SK-N-DZ (cell line): ENCODE results near the gene KCNC4.

Source experiments
- DNase-seq: peaks from one replicate; pipeline ENCODE4 v3.0.0-alpha.2; 2015; ENCODE audit warnings: low spot score
- small RNA-seq, 2 experiments: library from RNA; depleted of rRNA; stranded (forward); fragments of <200 nt; gene quantifications; one replicate each; pipeline ENCODE3, GENCODE V24; 2014

KCNC4 gene

GRCh38 chr1:110250749-110251148, 40.6 kb downstream of the KCNC4 start:
- no peak for DNase-seq

GRCh38 chr1:110253213-110253612, 43.1 kb downstream of the KCNC4 start:
- no peak for DNase-seq

DNA sequence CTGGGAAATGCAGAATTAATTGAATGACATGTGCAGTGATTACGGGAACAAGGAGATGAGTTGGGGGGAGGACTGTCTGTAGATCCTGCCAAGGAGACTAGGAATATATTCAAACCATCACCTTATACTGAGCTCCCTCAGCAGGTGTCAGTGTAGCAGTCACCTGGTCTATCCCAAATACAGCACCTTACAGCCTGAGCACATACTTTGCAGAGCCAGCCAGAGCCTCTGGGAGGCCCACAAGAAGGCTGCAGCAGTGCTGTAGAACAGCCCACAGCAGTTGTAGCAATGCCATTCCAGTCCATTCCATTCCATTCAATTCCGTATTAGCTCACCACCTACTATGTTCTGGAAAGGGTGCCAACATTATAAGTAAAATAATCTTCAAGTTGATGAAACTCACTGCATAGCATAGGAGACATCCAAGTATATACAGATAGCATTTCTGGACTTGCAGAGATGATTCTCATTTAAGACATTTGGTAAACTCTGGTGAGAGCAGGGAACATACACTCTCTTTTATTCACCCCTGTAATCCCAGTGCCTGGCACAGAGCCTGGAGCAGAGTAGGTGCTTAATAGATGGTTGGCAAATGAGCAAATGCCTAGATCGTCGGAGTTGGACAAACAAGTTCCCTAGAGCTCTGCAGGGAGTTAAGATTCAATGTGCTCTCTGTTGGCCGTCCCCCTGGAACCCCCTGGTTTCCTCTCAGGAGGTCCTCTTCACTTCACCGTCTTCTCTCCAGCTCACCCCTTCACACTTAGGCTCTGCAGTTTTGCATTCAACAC, 44.7 kb downstream of the KCNC4 start:
- DNase-seq = no peak

DNA sequence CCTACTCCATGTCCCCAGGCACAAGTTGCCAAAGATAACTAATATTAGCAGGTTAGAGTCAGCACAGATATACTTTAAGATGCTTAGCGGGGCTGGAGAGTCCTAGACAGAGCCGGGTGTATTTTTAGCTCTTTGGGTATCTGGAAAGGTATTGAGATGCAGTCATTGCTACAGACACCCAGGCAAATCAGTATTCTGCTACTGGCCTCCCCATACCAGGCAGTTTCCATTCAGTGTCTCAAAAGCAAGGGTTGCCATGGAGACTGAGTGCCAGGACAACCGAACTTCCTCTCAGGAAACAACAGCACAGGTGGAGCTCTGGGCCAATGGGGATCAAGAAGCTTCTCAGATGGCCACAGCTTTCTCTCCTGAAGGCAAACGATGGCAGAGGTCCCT, 45.3 kb downstream of the KCNC4 start:
- DNase-seq = no peak

DNA sequence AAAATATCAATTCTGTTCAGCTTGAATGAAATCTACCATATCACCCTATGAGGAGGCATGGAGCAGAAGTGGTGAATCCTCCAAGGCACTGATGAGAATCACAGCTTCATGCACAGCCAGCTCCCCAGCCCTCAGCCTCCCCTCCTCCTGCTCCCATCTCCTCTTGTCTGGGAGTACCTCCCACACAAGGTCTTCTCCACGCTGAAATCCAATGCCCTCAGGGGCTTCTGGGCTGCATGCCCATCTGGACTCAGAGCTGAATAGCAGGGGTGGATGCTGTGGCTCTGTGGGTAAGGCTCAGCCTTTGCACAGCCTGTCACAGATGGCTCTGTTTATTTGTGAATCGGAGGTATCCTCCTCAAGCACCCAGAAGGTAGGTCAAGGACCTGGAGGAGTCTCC, 48.6 kb downstream of the KCNC4 start:
- no peak for DNase-seq

DNA sequence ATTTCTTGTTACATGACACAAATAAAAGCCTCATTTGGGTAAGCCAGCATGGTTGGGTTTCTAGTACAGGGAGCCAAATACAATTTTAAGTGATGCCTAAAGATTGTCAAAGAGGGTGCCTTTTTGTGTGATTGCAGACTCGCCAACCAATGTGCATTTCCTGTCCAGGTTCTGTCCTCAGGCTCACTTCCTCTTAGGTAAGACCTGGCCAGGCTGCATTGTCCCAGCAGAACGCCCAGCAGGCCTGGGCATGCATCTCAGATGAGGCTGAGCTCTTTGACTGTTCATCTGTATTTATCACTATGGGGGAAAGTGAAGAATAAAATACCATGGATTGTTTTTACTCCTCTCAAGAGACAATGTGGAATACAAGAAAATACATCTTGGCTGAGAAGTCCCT, 49.7 kb downstream of the KCNC4 start:
- no peak for DNase-seq

Small RNA genes within 50 kb of the gene (small RNA-seq; reads per million reads assigned to genes)
- gene AL137790.1 = 0 reads per million in 2 experiments
